Kidney epithelial cell (primary cell): Measurements from ENCODE around the gene ZNRF4. TPM values are rescaled to one million over a fixed set of nuclear protein-coding genes. Genes with fewer than 3 reads are reported as not detected.

ENCODE experiments used
- DNase-seq: peaks from one replicate; pipeline ENCODE4 v3.0.0-alpha.2; 2010; ENCODE audit warnings: low read depth
- H3K27me3 ChIP-seq: 2 replicates; pipeline ENCODE4 v1.6.0; 2011; ENCODE audit warnings: low read length; ENCODE audit not compliant: control insufficient read depth, insufficient read depth
- H3K36me3 ChIP-seq: 2 replicates; pipeline ENCODE4 v1.5.1; 2011; ENCODE audit warnings: low read length; ENCODE audit not compliant: control insufficient read depth, insufficient read depth
- H3K4me3 ChIP-seq: 2 replicates; pipeline ENCODE4 v1.5.1; 2011; ENCODE audit warnings: low read depth, mild to moderate bottlenecking, control low read depth, low read length
- CTCF ChIP-seq: IDR thresholded peaks from 2 replicates; pipeline ENCODE4 v1.5.1; 2011; ENCODE audit warnings: mild to moderate bottlenecking, moderate library complexity, low read length, control low read depth, inconsistent platforms; ENCODE audit not compliant: insufficient read depth, poor library complexity, severe bottlenecking
- total RNA-seq: library from RNA; depleted of rRNA; stranded (reverse); fragments of >200 nt; gene quantifications from 2 replicates; pipeline ENCODE4 v1.2.3, GENCODE V29; 2015

Gene ZNRF4
- total RNA-seq, 1 donor from 2014 or later: not detected

- Histone ChIP-seq H3K27me3 (peaks cover 12% of the 10 kb centered on the region), H3K36me3 (no peaks in the 10 kb centered on the region), H3K4me3 (no peak overlapping the region)
- no peak for DNase-seq
- TF ChIP-seq CTCF: no peak
These were observed 34.3 kb upstream of the ZNRF4 start for GRCh38 chr19:5420953-5421352.

GRCh38 chr19:5423567-5424125, 31.6 kb upstream of the ZNRF4 start:
- Histone ChIP-seq H3K36me3 (no peaks in the 10 kb centered on the region), H3K27me3 (peaks cover 5% of the 10 kb centered on the region)
- DNase-seq: no peak

GRCh38 chr19:5424192-5424973, 30.8 kb upstream of the ZNRF4 start:
- DNase-seq: no peak
- no peak overlapping the region for H3K4me3 ChIP-seq
- H3K27me3 ChIP-seq: peaks cover 2% of the 10 kb centered on the region
- H3K36me3 ChIP-seq: no peaks in the 10 kb centered on the region
- no peak for TF ChIP-seq CTCF

More at GRCh38 chr19:5423567-5424125, 31.6 kb upstream of the ZNRF4 start:
- no peak overlapping the region for H3K4me3 ChIP-seq
- TF ChIP-seq CTCF: no peak

GRCh38 chr19:5425260-5425659, 30.0 kb upstream of the ZNRF4 start:
- Histone ChIP-seq H3K27me3 (peaks cover 2% of the 10 kb centered on the region), H3K4me3 (no peak overlapping the region), H3K36me3 (no peaks in the 10 kb centered on the region)
- no peak for DNase-seq
- no peak for TF ChIP-seq CTCF

- no peaks in the 10 kb centered on the region for H3K36me3 ChIP-seq
- no peak overlapping the region for H3K4me3 ChIP-seq
- DNase-seq: no peak
- H3K27me3 ChIP-seq: no peaks in the 10 kb centered on the region
- TF ChIP-seq CTCF: no peak
These were observed 25.0 kb upstream of the ZNRF4 start for GRCh38 chr19:5430237-5430636.
